ENCODE results near the gene PLAAT5. TPM values are rescaled to one million over a fixed set of nuclear protein-coding genes. Genes with fewer than 3 reads are reported as not detected.

The PLAAT5 gene
- total RNA-seq, 1 experiment from 2014 or later = 0.57 TPM

GRCh38 chr11:63502252-63502820 lies 11.4 kb upstream of the PLAAT5 start:
- Mint-ChIP-seq H3K27me3 (ENCODE audit: unreplicated experiment) (no peaks in the 10 kb centered on the region), H3K27ac (ENCODE audit: unreplicated experiment) (no peak overlapping the region), H3K4me3 (ENCODE audit: low read depth, unreplicated experiment) (no peak overlapping the region), H3K9me3 (ENCODE audit: low read depth, unreplicated experiment) (peaks cover 11% of the 10 kb centered on the region), H3K4me1 (ENCODE audit: low read depth, unreplicated experiment) (peaks cover 20% of the 10 kb centered on the region), H3K36me3 (ENCODE audit: insufficient read depth, unreplicated experiment) (peaks cover 4% of the 10 kb centered on the region)
- no peak for DNase-seq
- CTCF ChIA-PET = interaction anchor here (0.6 kb wide), 1 partner anchor 11 kb away, joined by 6 read pairs; no protein-coding TSS in a partner anchor
- no peak for TF ChIP-seq CTCF (IDR thresholded peaks at IDR 0.05; ENCODE audit: unreplicated experiment)
- intact Hi-C loops (cut with micrococcal nuclease; ENCODE audit: unreplicated experiment) = no loop called here
- BruUV-seq (replicated peaks) = no TSS peak

- Mint-ChIP-seq H3K4me1 (ENCODE audit: low read depth, unreplicated experiment) (peaks cover 20% of the 10 kb centered on the region), H3K27ac (ENCODE audit: unreplicated experiment) (no peak overlapping the region), H3K36me3 (ENCODE audit: insufficient read depth, unreplicated experiment) (peaks cover 4% of the 10 kb centered on the region), H3K27me3 (ENCODE audit: unreplicated experiment) (no peaks in the 10 kb centered on the region), H3K4me3 (ENCODE audit: low read depth, unreplicated experiment) (no peak overlapping the region), H3K9me3 (ENCODE audit: low read depth, unreplicated experiment) (peaks cover 15% of the 10 kb centered on the region)
- no peak for DNase-seq
- intact Hi-C loops (cut with micrococcal nuclease; ENCODE audit: unreplicated experiment) = no loop called here
- no peak for TF ChIP-seq CTCF (IDR thresholded peaks at IDR 0.05; ENCODE audit: unreplicated experiment)
- BruUV-seq (replicated peaks) = no TSS peak
- CTCF ChIA-PET = no interaction called here
Observed at GRCh38 chr11:63501236-63501635, 10.3 kb upstream of the PLAAT5 start.

GRCh38 chr11:63499874-63500273 lies 8.9 kb upstream of the PLAAT5 start:
- H3K36me3 Mint-ChIP-seq (ENCODE audit: insufficient read depth, unreplicated experiment) = peaks cover 4% of the 10 kb centered on the region
- DNase-seq = no peak

GRCh38 chr11:63494975-63495374 lies 4.0 kb upstream of the PLAAT5 start:
- Mint-ChIP-seq H3K4me3 (ENCODE audit: low read depth, unreplicated experiment) (no peak overlapping the region), H3K36me3 (ENCODE audit: insufficient read depth, unreplicated experiment) (peaks cover 4% of the 10 kb centered on the region), H3K9me3 (ENCODE audit: low read depth, unreplicated experiment) (peaks cover 21% of the 10 kb centered on the region), H3K27ac (ENCODE audit: unreplicated experiment) (no peak overlapping the region), H3K27me3 (ENCODE audit: unreplicated experiment) (no peaks in the 10 kb centered on the region), H3K4me1 (ENCODE audit: low read depth, unreplicated experiment) (peaks cover 45% of the 10 kb centered on the region)
- TF ChIP-seq CTCF (IDR thresholded peaks at IDR 0.05; ENCODE audit: unreplicated experiment) = no peak
- intact Hi-C loops (cut with micrococcal nuclease; ENCODE audit: unreplicated experiment) = no loop called here
- no peak for DNase-seq
- CTCF ChIA-PET = interaction anchor here (1.1 to 1.3 kb wide), 2 partner anchors 13 to 72 kb away, joined by 3 to 5 read pairs; no protein-coding TSS in a partner anchor
- no TSS peak for BruUV-seq (replicated peaks)

More at GRCh38 chr11:63499874-63500273, 8.9 kb upstream of the PLAAT5 start:
- Mint-ChIP-seq H3K9me3 (ENCODE audit: low read depth, unreplicated experiment) (peaks cover 21% of the 10 kb centered on the region), H3K4me1 (ENCODE audit: low read depth, unreplicated experiment) (peaks cover 26% of the 10 kb centered on the region), H3K27ac (ENCODE audit: unreplicated experiment) (no peak overlapping the region), H3K27me3 (ENCODE audit: unreplicated experiment) (no peaks in the 10 kb centered on the region), H3K4me3 (ENCODE audit: low read depth, unreplicated experiment) (no peak overlapping the region)
- BruUV-seq (replicated peaks) = no TSS peak
- no peak for TF ChIP-seq CTCF (IDR thresholded peaks at IDR 0.05; ENCODE audit: unreplicated experiment)
- CTCF ChIA-PET = no interaction called here
- intact Hi-C loops (cut with micrococcal nuclease; ENCODE audit: unreplicated experiment) = no loop called here
